ENCODE results near the gene DMRTC2.

The DMRTC2 gene

GRCh38 chr19:41890936-41891335 is 46.1 kb downstream of the DMRTC2 start:
- DNase-seq (ENCODE audit: low read depth, low spot score) = no peak

DNA sequence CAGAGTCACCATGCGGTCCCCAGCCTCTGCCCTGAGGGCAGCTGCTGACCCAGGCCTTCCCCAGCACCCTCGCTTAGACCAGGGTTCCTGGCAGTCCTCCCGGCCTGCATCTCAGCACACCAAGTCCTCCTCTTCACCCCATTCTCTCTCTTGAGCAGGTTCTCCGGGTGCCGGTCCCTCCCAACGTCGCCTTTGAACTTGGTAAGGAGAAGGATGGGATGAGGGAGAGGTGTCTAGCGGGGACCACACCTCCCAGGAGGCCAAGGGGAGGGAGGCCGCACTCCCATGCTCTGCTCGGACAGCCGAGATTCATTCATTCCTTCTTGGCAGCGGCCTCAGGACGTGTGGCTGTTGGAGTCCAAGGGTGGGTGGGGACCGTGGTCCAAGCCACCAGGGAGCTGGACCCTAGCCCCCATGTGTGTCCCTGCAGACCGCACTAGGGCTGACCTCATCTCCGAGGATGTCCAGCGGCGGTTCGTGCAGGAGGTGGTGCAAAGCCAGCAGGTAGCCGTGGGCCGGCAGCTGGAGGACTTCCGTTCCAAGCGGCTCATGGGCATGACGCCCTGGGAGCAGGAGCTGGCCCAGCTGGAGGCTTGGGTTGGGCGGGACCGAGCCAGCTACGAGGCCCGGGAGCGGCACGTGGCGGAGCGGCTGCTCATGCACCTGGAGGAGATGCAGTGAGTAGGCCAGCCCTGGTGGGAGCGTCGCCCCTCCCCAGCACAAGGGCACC is 47.5 kb downstream of the DMRTC2 start:
- no peak for DNase-seq (ENCODE audit: low read depth, low spot score)

DNA sequence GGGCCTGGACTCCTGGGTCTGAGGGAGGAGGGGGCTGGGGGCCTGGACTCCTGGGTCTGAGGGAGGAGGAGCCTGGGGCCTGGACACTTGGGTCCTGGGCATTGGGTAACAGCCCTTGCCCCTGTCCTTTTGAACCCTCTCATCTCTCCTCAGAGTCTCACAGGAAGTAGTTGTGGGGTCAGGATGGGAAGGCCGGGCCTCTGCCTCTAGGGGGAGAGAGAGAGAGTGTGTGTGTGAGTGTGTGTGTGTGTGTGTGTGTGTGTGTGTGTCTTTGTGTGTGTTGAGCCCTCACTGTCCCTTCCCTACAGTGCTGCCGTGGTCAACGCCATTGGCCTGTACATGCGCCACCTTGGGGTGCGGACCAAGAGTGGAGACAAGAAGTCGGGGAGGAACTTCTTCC is 49.1 kb downstream of the DMRTC2 start:
- DNase-seq (ENCODE audit: low read depth, low spot score) = no peak

GRCh38 chr19:41894350-41894749 is 49.5 kb downstream of the DMRTC2 start:
- DNase-seq (ENCODE audit: low read depth, low spot score) = no peak

GRCh38 chr19:41895745-41896580 is 51.1 kb downstream of the DMRTC2 start:
- DNase-seq (ENCODE audit: low read depth, low spot score) = no peak

GRCh38 chr19:41896581-41896942 is 51.7 kb downstream of the DMRTC2 start:
- no peak for DNase-seq (ENCODE audit: low read depth, low spot score)

DNA sequence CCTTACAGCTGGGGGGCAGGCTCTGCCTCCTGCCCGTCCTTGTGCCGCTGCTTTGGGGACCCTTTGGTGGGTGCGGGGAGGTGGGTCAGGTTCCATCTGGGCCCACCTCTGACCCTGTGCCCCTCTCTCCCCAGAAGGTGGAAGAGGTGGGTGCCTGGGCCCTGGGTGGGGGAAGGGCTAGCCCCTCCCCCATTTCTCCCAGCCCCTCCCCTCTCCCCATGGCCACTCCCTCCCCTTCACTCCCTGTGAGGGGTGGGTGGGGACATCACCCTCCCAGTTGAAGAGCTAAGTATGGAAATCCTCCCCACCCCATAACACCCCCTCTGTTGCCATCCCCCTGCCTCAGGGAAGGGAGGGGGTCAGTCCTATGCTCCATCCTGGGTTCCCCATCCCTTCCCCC is 52.3 kb downstream of the DMRTC2 start:
- no peak for DNase-seq (ENCODE audit: low read depth, low spot score)

DNA sequence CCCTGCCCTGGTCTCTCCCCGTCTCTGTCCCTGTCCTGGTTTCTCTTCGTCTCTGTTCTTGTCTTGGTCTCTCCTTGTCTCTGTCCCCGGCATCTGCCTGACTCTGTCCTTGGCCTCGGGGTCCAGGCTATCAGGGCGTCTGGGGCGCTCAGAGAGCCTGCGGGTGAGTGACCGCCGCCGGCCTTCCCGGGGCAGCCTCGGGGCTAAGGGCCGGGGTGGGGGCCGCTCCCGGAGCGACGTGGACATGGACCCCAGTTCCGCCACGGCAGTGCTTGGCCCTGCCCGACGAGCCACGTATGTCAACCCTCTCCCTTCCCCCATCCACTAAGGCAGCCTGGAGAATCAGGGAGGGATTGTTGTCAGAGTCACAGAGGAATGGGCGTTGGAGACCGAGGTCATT is 53.0 kb downstream of the DMRTC2 start:
- DNase-seq (ENCODE audit: low read depth, low spot score) = no peak

DNA sequence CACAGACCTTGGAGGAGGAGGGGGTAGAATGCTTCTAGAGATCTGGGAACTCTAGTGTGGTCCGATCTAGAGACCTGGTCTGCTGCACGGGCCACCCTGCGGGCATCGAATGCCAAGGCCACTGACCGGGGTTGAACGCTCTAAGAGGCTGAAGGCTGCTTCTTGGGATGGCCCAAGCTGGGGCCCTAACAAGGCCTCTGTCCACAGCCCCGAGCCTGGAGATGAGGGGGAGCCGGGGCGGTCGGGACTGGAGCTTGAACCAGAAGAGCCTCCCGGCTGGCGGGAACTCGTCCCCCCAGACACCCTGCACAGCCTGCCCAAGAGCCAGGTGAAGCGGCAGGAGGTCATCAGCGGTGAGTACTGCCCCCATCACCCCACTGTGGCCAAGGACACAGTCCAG is 53.4 kb downstream of the DMRTC2 start:
- DNase-seq (ENCODE audit: low read depth, low spot score) = no peak
